HG03521 (cell line): Measurements from ENCODE around the gene UFM1.
"Not testable (repeated sequence)": the region's sequence is repeated elsewhere in the genome, so short reads cannot be mapped to it uniquely, and the experiment has no call there.

Experiments
- ATAC-seq: cut with Tn5 transposase; IDR thresholded peaks from one replicate; pipeline ENCODE4 v1.9.1; 2021; ENCODE audit warnings: mild to moderate bottlenecking, moderate library complexity; ENCODE audit not compliant: unreplicated experiment

UFM1 gene

GRCh38 chr13:38349390-38350113 lies at the start of gene UFM1:
Gene UFM1 (plus strand): TSS chr13:38349851. CDS start chr13:38349920, 69 bp downstream.
- ATAC-seq: peak; percentile 95

- no peak for ATAC-seq
Observed at GRCh38 chr13:38301236-38301635, 48.4 kb upstream of the UFM1 start.

GRCh38 chr13:38303816-38304320 lies 45.8 kb upstream of the UFM1 start:
- no peak for ATAC-seq

GRCh38 chr13:38308736-38309135 lies 40.9 kb upstream of the UFM1 start:
- no peak for ATAC-seq

- no peak for ATAC-seq
Observed at GRCh38 chr13:38309397-38309796, 40.3 kb upstream of the UFM1 start.

GRCh38 chr13:38311175-38311574 lies 38.5 kb upstream of the UFM1 start:
- ATAC-seq: not testable (repeated sequence)

- ATAC-seq: no peak
Observed at GRCh38 chr13:38316129-38316528, 33.5 kb upstream of the UFM1 start.

- ATAC-seq: no peak
Observed at GRCh38 chr13:38321654-38322053, 28.0 kb upstream of the UFM1 start.

- ATAC-seq: no peak
Observed at GRCh38 chr13:38325426-38325825, 24.2 kb upstream of the UFM1 start.

GRCh38 chr13:38328699-38329098 lies 21.0 kb upstream of the UFM1 start:
- no peak for ATAC-seq

GRCh38 chr13:38334845-38335244 lies 14.8 kb upstream of the UFM1 start:
- ATAC-seq: no peak

GRCh38 chr13:38338089-38338488 lies 11.6 kb upstream of the UFM1 start:
- no peak for ATAC-seq

- no peak for ATAC-seq
Observed at GRCh38 chr13:38340624-38341023, 9.0 kb upstream of the UFM1 start.

- ATAC-seq: no peak
Observed at GRCh38 chr13:38341149-38341692, 8.4 kb upstream of the UFM1 start.

GRCh38 chr13:38346764-38347163 lies 2.9 kb upstream of the UFM1 start:
- ATAC-seq: no peak

GRCh38 chr13:38348861-38349389 lies 726 bp upstream of the UFM1 start:
- peak; percentile 7 for ATAC-seq

- peak; percentile 33 for ATAC-seq
Observed at GRCh38 chr13:38350114-38350617, 515 bp downstream of the UFM1 start.

- no peak for ATAC-seq
Observed at GRCh38 chr13:38355595-38356119, 6.0 kb downstream of the UFM1 start.

GRCh38 chr13:38358684-38359083 lies 9.0 kb downstream of the UFM1 start:
- no peak for ATAC-seq

GRCh38 chr13:38361542-38362262 lies 12.1 kb downstream of the UFM1 start:
- no peak for ATAC-seq

- no peak for ATAC-seq
Observed at GRCh38 chr13:38363219-38363618, 13.6 kb downstream of the UFM1 start.
